NCI-H1105 treated with DMSO at 0.1 percent for 48 hours (cell line): ENCODE data around the gene HRH3.

ENCODE experiments used
- DNase-seq: peaks from one replicate; lab custom pipeline; 2025; lab: John Stamatoyannopoulos, UW

Gene HRH3

GRCh38 chr20:62243906-62244515 is 23.9 kb upstream of the HRH3 start:
- no peak for DNase-seq

GRCh38 chr20:62243106-62243505 is 23.0 kb upstream of the HRH3 start:
- no peak for DNase-seq

- DNase-seq, result no peak
Measured at GRCh38 chr20:62242176-62242575, 22.1 kb upstream of the HRH3 start.

GRCh38 chr20:62241506-62241905 is 21.4 kb upstream of the HRH3 start:
- no peak for DNase-seq

GRCh38 chr20:62240020-62240685 is 20.1 kb upstream of the HRH3 start:
- no peak for DNase-seq

GRCh38 chr20:62239278-62239879 is 19.3 kb upstream of the HRH3 start:
- no peak for DNase-seq

GRCh38 chr20:62238569-62239277 is 18.6 kb upstream of the HRH3 start:
- no peak for DNase-seq

- peak; percentile 97 for DNase-seq
Measured at GRCh38 chr20:62237801-62238568, 17.9 kb upstream of the HRH3 start, which contains the start of gene OSBPL2. Gene OSBPL2, plus strand, starts transcription at chr20:62238521. Its CDS starts 17,664 bp downstream, at chr20:62256185.

- no peak for DNase-seq
Measured at GRCh38 chr20:62237514-62237800, 17.4 kb upstream of the HRH3 start.

GRCh38 chr20:62236766-62237513 is 16.9 kb upstream of the HRH3 start:
- DNase-seq, result no peak

GRCh38 chr20:62236200-62236599 is 16.1 kb upstream of the HRH3 start:
- DNase-seq, result no peak

- DNase-seq, result no peak
Measured at GRCh38 chr20:62235777-62236157, 15.7 kb upstream of the HRH3 start.

GRCh38 chr20:62235001-62235776 is 15.1 kb upstream of the HRH3 start:
- DNase-seq, result no peak

GRCh38 chr20:62234339-62234738 is 14.3 kb upstream of the HRH3 start:
- DNase-seq, result no peak

GRCh38 chr20:62233684-62234083 is 13.6 kb upstream of the HRH3 start:
- DNase-seq, result no peak

- DNase-seq, result no peak
Measured at GRCh38 chr20:62232770-62233645, 12.9 kb upstream of the HRH3 start.

GRCh38 chr20:62232194-62232593 is 12.1 kb upstream of the HRH3 start:
- DNase-seq, result no peak

- no peak for DNase-seq
Measured at GRCh38 chr20:62231292-62231691, 11.2 kb upstream of the HRH3 start.

- no peak for DNase-seq
Measured at GRCh38 chr20:62230696-62231095, 10.6 kb upstream of the HRH3 start.

- DNase-seq, result no peak
Measured at GRCh38 chr20:62230276-62230675, 10.2 kb upstream of the HRH3 start.
